SK-N-SH (cell line): ENCODE data around the gene MET. TPM values are rescaled to one million over a fixed set of nuclear protein-coding genes. Genes with fewer than 3 reads are reported as not detected.

Source experiments
- CTCF ChIA-PET: fragments of 300-600, 350-600 bp; formaldehyde crosslinking; extraction: SDS; loops from one replicate; lab custom pipeline; 2021; lab: Yijun Ruan, JAX
- POLR2A ChIA-PET: fragments of 350-600 bp; sonication (Branson Sonifier 250); formaldehyde crosslinking; extraction: SDS; loops from one replicate; lab custom pipeline; 2020; ENCODE audit warnings: antibody characterized with exemption, inconsistent platforms; lab: Yijun Ruan, JAX
- DNase-seq: peaks from one replicate; pipeline ENCODE4 v3.0.0; 2012
- H2AFZ ChIP-seq: fragments of 200-600 bp; sonication (generic); 2 replicates; pipeline ENCODE4 v1.8.1; 2016; ENCODE audit warnings: antibody characterized with exemption, mild to moderate bottlenecking, low read depth
- H3F3A ChIP-seq: fragments of 200-600 bp; sonication (generic); replicated peaks from 2 replicates; pipeline ENCODE3; 2016; ENCODE audit warnings: antibody characterized with exemption, mild to moderate bottlenecking; ENCODE audit not compliant: insufficient read depth
- H3K27ac ChIP-seq, 2 experiments: fragments of 200-500 bp in 1 of 2; fragments of 200-600 bp in 1 of 2; sonication (Bioruptor generic) in 1 of 2; sonication (generic), shearing (Covaris generic) in 1 of 2; 2 replicates each; pipeline versions ENCODE4 v1.5.1 to v1.6.1; 2014 to 2016; ENCODE audit warnings: low read depth in 2 of 2, inconsistent platforms in 1 of 2, low read length in 1 of 2, mild to moderate bottlenecking in 1 of 2, mixed read lengths in 1 of 2
- H3K27me3 ChIP-seq: fragments of 200-600 bp; sonication (generic), shearing (Covaris generic); 2 replicates; pipeline ENCODE4 v1.6.1; 2016; ENCODE audit warnings: mixed run types; ENCODE audit not compliant: insufficient read depth
- H3K36me3 ChIP-seq, 2 experiments: fragments of 200-500 bp in 1 of 2; fragments of 200-600 bp in 1 of 2; sonication (Bioruptor generic) in 1 of 2; sonication (generic) in 1 of 2; replicated peaks in 1 of 2; 2 replicates each; pipeline versions ENCODE3 to v1.5.1; 2014 to 2016; ENCODE audit warnings: low read length in 1 of 2, mild to moderate bottlenecking in 1 of 2; ENCODE audit not compliant: insufficient read depth in 2 of 2, control insufficient read depth in 1 of 2
- H3K4me1 ChIP-seq, 2 experiments: fragments of 200-500 bp in 1 of 2; fragments of 200-600 bp in 1 of 2; sonication (Bioruptor generic) in 1 of 2; sonication (generic), shearing (Covaris generic) in 1 of 2; 2 replicates each; pipeline versions ENCODE4 v1.5.1 to v1.6.1; 2014 to 2016; ENCODE audit warnings: low read depth in 1 of 2, low read length in 1 of 2, mixed run types in 1 of 2; ENCODE audit not compliant: insufficient read depth in 2 of 2, control insufficient read depth in 1 of 2
- H3K4me2 ChIP-seq: fragments of 200-600 bp; sonication (generic), shearing (Covaris generic); 2 replicates; pipeline ENCODE4 v1.6.1; 2017; ENCODE audit warnings: mixed run types
- H3K4me3 ChIP-seq, 2 experiments: fragments of 200-500 bp in 1 of 2; fragments of 200-600 bp in 1 of 2; sonication (Bioruptor generic) in 1 of 2; sonication (generic), shearing (Covaris generic) in 1 of 2; 2 replicates each; pipeline versions ENCODE4 v1.5.1 to v1.8.1; 2014 to 2016; ENCODE audit warnings: low read depth in 2 of 2, inconsistent platforms in 1 of 2, low read length in 1 of 2, mild to moderate bottlenecking in 1 of 2, mixed read lengths in 1 of 2, moderate library complexity in 1 of 2
- H3K79me2 ChIP-seq: fragments of 200-600 bp; sonication (generic); 2 replicates; pipeline ENCODE4 v1.8.1; 2017; ENCODE audit warnings: mild to moderate bottlenecking; ENCODE audit not compliant: insufficient read depth
- H3K9ac ChIP-seq: fragments of 200-600 bp; sonication (generic); 2 replicates; pipeline ENCODE4 v1.6.1; 2017; ENCODE audit warnings: mixed run types
- H3K9me2 ChIP-seq: fragments of 200-600 bp; sonication (generic); 2 replicates; pipeline ENCODE4 v1.6.1; 2017; ENCODE audit warnings: mixed run types
- H3K9me3 ChIP-seq: fragments of 200-600 bp; sonication (generic); 2 replicates; pipeline ENCODE4 v1.6.1; 2017; ENCODE audit warnings: mixed run types, mild to moderate bottlenecking, moderate library complexity
- H4K20me1 ChIP-seq: fragments of 200-600 bp; sonication (generic); 2 replicates; pipeline ENCODE4 v1.6.1; 2017; ENCODE audit warnings: mild to moderate bottlenecking, mixed run types; ENCODE audit not compliant: insufficient read depth
- EZH2phosphoT487 ChIP-seq: fragments of 200-600 bp; sonication (generic); IDR thresholded peaks from 2 replicates; pipeline ENCODE4 v1.6.1; 2017; ENCODE audit warnings: low read depth, mixed run types, mild to moderate bottlenecking, antibody characterized with exemption, moderate library complexity, borderline replicate concordance
- GABPA ChIP-seq: IDR thresholded peaks from 2 replicates; pipeline ENCODE4 v1.4.0; 2012; ENCODE audit warnings: low read depth, mild to moderate bottlenecking
- RAD21 ChIP-seq: IDR thresholded peaks from 2 replicates; pipeline ENCODE4 v1.6.1; 2012; ENCODE audit warnings: mild to moderate bottlenecking, low read length
- REST ChIP-seq: IDR thresholded peaks from 2 replicates; pipeline ENCODE4 v1.6.1; 2012; ENCODE audit warnings: mild to moderate bottlenecking, low read depth, low read length, moderate library complexity
- RFX5 ChIP-seq: IDR thresholded peaks from 2 replicates; pipeline ENCODE4 v1.6.1; 2012; ENCODE audit warnings: mild to moderate bottlenecking, improper control_type of control experiment, low read length
- SIN3A ChIP-seq: IDR thresholded peaks from 2 replicates; pipeline ENCODE4 v1.6.1; 2012; ENCODE audit warnings: low read depth, mild to moderate bottlenecking, low read length, moderate library complexity, borderline replicate concordance
- TAF1 ChIP-seq: IDR thresholded peaks from 2 replicates; pipeline ENCODE4 v1.6.1; 2012; ENCODE audit warnings: low read depth, mild to moderate bottlenecking, low read length, moderate library complexity, borderline replicate concordance
- TEAD4 ChIP-seq: IDR thresholded peaks from 2 replicates; pipeline ENCODE4 v1.4.0; 2012; ENCODE audit warnings: mild to moderate bottlenecking, borderline replicate concordance; ENCODE audit not compliant: insufficient read depth
- USF2 ChIP-seq: fragments of 150-350 bp; IDR thresholded peaks from 2 replicates; pipeline ENCODE4 v1.6.1; 2017; ENCODE audit warnings: antibody characterized with exemption, low read length, low read depth, borderline replicate concordance
- ZBTB33 ChIP-seq: IDR thresholded peaks from 2 replicates; pipeline ENCODE4 v1.4.0; 2012; ENCODE audit warnings: low read depth, borderline replicate concordance
- WGBS: methylation state at CpG from one replicate; pipeline ENCODE4 v1.1.6; 2017; ENCODE audit warnings: low lambda C conversion rate; 5-methylcytosine and 5-hydroxymethylcytosine counted together
- polyA plus RNA-seq, 3 experiments: library from polyadenylated mRNA; depleted of rRNA; stranded (reverse); fragments of >200 nt; gene quantifications; 2 replicates each; pipeline ENCODE4 v1.2.3, GENCODE V29; 2012
- TF ChIP-seq, protein P1 (sequence below): fragments of 200-600 bp; sonication (generic); IDR thresholded peaks from 2 replicates; pipeline ENCODE4 v1.6.1; 2017; ENCODE audit warnings: antibody characterized with exemption, mild to moderate bottlenecking, moderate library complexity
- TF ChIP-seq, protein P2 (sequence below): IDR thresholded peaks from 2 replicates; pipeline ENCODE4; 2012
- TF ChIP-seq, protein P3 (sequence below): IDR thresholded peaks from 2 replicates; pipeline ENCODE4 v1.4.0; 2012; ENCODE audit warnings: low read depth

Gene MET
- polyA plus RNA-seq, 1 of the 3 experiments (the other 2 are of a cell fraction), result 38.7 TPM

GRCh38 chr7:116793795-116794340 is 121.9 kb downstream of the MET start (continued):
- TF ChIP-seq, protein P1, sequence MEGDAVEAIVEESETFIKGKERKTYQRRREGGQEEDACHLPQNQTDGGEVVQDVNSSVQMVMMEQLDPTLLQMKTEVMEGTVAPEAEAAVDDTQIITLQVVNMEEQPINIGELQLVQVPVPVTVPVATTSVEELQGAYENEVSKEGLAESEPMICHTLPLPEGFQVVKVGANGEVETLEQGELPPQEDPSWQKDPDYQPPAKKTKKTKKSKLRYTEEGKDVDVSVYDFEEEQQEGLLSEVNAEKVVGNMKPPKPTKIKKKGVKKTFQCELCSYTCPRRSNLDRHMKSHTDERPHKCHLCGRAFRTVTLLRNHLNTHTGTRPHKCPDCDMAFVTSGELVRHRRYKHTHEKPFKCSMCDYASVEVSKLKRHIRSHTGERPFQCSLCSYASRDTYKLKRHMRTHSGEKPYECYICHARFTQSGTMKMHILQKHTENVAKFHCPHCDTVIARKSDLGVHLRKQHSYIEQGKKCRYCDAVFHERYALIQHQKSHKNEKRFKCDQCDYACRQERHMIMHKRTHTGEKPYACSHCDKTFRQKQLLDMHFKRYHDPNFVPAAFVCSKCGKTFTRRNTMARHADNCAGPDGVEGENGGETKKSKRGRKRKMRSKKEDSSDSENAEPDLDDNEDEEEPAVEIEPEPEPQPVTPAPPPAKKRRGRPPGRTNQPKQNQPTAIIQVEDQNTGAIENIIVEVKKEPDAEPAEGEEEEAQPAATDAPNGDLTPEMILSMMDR, result no peak
- TF ChIP-seq, protein P2, sequence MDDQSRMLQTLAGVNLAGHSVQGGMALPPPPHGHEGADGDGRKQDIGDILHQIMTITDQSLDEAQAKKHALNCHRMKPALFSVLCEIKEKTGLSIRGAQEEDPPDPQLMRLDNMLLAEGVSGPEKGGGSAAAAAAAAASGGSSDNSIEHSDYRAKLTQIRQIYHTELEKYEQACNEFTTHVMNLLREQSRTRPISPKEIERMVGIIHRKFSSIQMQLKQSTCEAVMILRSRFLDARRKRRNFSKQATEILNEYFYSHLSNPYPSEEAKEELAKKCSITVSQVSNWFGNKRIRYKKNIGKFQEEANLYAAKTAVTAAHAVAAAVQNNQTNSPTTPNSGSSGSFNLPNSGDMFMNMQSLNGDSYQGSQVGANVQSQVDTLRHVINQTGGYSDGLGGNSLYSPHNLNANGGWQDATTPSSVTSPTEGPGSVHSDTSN, result no peak

DNA sequence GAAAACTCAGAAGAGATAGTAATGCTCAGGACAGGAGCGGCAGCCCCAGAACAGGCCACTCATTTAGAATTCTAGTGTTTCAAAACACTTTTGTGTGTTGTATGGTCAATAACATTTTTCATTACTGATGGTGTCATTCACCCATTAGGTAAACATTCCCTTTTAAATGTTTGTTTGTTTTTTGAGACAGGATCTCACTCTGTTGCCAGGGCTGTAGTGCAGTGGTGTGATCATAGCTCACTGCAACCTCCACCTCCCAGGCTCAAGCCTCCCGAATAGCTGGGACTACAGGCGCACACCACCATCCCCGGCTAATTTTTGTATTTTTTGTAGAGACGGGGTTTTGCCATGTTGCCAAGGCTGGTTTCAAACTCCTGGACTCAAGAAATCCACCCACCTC is 124.5 kb downstream of the MET start:
- no peak for TF ChIP-seq REST
- TF ChIP-seq USF2, result no peak
- TF ChIP-seq ZBTB33, result no peak
- TF ChIP-seq, protein P3, sequence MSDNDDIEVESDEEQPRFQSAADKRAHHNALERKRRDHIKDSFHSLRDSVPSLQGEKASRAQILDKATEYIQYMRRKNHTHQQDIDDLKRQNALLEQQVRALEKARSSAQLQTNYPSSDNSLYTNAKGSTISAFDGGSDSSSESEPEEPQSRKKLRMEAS, result no peak
- TF ChIP-seq GABPA, result no peak
- no peak for TF ChIP-seq EZH2phosphoT487
- no peak for TF ChIP-seq RFX5
- TF ChIP-seq SIN3A, result no peak
- no peak for TF ChIP-seq TAF1
- TF ChIP-seq RAD21, result no peak
- no peak for TF ChIP-seq TEAD4
- TF ChIP-seq, protein P1, result no peak
- ChIA-PET CTCF (no interaction called here), POLR2A (no interaction called here)
- no peaks in the 10 kb centered on the region for H4K20me1 ChIP-seq
- H3K36me3 ChIP-seq, result peaks cover 0 to 5% of the 10 kb centered on the region in 2 experiments
- peaks cover 10% of the 10 kb centered on the region for H3F3A ChIP-seq
- H3K9me3 ChIP-seq, result no peaks in the 10 kb centered on the region
- H3K27ac ChIP-seq, result no peak overlapping the region
- H3K79me2 ChIP-seq, result no peaks in the 10 kb centered on the region
- H2AFZ ChIP-seq, result no peak overlapping the region
- H3K4me2 ChIP-seq, result no peak overlapping the region
- H3K9ac ChIP-seq, result no peak overlapping the region
- peaks cover 33% of the 10 kb centered on the region; the same call in 1 of the 2 replicates for H3K27me3 ChIP-seq
- DNase-seq, result no peak
- 63% methylated on average over 5 of the region's 5 CpGs for WGBS
- H3K4me1 ChIP-seq, result no peaks in the 10 kb centered on the region; a peak in 1 of 4 replicates
- H3K9me2 ChIP-seq, result no peaks in the 10 kb centered on the region
- no peak overlapping the region for H3K4me3 ChIP-seq
